GM12865 (cell line): ENCODE results near the gene NAGLU.

Experiments used
- DNase-seq: peaks from one replicate; pipeline ENCODE4 v3.0.0; 2010; ENCODE audit warnings: low read depth
- H3K4me3 ChIP-seq: 2 replicates; pipeline ENCODE4 v1.5.1; 2011; ENCODE audit warnings: mild to moderate bottlenecking, low read depth, low read length, control low read depth
- TF ChIP-seq, protein P1 (sequence below): IDR thresholded peaks from 2 replicates; pipeline ENCODE4 v1.5.1; 2011; ENCODE audit warnings: low read length, control low read depth, low read depth, inconsistent platforms; ENCODE audit not compliant: insufficient read depth; ENCODE audit errors: missing control alignments

The NAGLU gene

DNA sequence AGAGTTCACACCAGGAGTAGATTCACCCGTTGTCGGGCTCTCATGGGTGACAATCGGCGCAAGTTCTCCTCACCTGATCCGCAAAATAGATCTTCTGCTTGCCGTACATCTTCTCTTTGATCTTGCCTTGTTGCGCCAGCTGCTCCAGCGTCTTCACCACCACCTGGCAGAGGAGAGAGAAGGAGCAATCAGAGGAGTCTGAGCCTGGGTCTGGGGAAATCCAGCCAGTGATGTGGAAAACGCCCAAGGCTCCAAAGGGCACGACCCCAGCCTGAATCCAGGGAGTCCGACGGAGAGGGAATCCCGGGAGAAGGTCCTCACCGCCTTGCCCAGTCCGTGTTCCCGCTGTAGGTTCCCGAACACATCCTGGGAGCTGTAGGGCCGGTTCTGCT is 41.1 kb downstream of the NAGLU start:
- TF ChIP-seq, protein P1, sequence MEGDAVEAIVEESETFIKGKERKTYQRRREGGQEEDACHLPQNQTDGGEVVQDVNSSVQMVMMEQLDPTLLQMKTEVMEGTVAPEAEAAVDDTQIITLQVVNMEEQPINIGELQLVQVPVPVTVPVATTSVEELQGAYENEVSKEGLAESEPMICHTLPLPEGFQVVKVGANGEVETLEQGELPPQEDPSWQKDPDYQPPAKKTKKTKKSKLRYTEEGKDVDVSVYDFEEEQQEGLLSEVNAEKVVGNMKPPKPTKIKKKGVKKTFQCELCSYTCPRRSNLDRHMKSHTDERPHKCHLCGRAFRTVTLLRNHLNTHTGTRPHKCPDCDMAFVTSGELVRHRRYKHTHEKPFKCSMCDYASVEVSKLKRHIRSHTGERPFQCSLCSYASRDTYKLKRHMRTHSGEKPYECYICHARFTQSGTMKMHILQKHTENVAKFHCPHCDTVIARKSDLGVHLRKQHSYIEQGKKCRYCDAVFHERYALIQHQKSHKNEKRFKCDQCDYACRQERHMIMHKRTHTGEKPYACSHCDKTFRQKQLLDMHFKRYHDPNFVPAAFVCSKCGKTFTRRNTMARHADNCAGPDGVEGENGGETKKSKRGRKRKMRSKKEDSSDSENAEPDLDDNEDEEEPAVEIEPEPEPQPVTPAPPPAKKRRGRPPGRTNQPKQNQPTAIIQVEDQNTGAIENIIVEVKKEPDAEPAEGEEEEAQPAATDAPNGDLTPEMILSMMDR, result no peak
- peak; percentile 35 for DNase-seq
- H3K4me3 ChIP-seq, result peak overlapping the region; percentile 79

DNA sequence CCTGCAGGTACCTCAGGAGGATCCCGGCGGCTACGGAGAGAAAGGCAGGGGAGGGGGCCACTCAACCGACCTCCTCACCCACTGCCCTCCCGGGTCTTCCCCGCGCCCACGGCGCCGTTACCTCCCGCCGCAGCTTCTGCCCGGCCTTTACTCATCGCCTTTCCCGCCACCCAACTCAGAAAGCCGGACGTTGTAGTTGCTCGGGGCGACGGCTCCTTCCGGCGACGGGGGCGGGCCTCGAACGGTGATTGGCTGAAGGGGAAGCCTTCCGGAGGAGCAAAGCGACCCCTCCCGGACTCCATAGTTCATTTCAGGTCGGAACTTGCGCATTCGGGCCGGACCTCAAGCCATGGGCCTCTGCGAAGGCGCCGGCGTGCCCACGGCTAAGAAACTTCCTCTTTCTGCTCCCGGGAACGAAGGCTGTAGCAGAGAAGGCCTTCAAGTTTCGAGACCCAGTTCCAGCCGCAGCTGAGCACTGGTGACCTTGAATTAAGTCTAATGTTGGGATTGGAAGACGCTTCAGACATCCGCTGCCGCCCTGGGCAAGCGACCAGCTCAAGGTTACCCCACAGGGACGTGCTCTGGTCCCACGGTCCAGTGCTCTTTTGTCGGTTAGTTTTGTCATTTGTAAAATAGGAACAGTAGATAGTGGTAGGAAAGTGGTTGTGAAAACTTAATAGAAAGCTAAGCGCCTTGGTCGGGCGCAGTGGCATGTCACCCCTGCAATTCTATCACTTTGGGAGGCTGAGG is 41.7 kb downstream of the NAGLU start, which contains the start of gene PSMC3IP:
Gene PSMC3IP, minus strand, starts transcription at position 198 of the 750 bp plus-strand sequence. Its CDS starts 43 bp downstream, at position 155.
- peak; percentile 97 for DNase-seq
- TF ChIP-seq, protein P1, result peak; percentile 58
- peak within 1 kb of the TSS; percentile 79 for H3K4me3 ChIP-seq

DNA sequence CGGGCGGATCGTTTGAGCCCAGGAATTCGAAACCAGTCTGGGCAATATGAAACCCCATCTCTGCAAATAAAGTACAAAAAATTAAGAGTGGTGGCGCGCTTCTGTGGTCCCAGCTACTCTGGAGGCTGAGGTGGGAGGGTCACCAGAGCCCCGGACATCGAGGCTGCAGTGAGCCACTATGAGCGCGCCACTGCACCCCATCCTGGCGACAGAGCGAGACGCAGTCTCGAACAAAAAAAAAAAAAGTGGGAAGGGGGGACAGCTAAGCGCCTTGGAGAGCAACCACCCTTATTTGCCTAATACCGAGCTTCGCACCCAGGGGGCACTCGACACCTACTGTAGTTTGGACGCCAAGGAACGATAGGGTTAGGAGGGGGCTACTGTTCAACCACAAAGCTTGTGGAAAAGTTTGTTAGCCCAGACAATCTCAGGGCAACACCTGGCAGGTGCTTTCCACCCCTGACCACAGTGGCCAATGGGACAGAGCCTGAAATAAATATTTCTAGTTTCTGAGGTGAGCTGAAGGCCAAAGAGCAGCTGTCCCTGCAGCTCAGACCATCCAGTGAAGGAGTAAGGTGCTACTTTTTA is 42.3 kb downstream of the NAGLU start:
- TF ChIP-seq, protein P1, result peak; percentile 79
- H3K4me3 ChIP-seq, result peak overlapping the region; percentile 79
- peak; percentile 97 for DNase-seq

DNA sequence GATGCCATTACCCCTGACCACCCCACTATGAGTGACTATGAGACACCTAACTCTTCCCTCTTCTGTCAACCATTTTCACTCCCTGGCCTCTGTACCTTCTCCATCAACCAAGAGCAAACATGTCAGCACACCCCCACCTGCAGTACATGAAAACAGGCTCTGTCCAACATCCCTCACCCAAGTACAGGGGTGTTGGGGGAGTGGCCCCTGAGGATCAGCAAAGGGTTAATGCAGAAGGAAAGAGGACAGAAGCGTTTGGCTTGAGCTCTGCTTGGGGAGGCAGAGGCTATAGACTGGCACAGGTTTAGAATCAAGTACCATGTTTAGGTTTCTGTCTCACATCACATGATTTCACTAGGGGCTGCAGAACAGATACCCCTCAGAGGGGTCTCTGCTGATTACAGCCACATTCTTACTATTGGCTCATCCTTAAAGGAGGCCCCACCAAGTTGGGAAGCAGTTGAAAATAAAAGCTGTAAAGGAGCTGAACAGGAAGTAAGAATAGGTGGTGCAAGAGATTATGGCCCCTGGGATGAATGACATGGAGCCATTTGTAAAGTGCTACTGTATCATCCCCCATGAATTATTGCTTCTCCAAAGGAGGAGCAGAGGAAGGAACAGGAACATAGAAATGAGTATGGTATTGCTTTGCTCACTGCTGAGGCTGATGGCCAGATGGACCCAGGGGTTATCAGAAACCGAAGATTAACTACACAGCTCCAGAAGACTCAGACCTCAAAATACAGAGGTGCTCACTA is 43.9 kb downstream of the NAGLU start:
- DNase-seq, result no peak
- H3K4me3 ChIP-seq, result no peak overlapping the region
- TF ChIP-seq, protein P1, result no peak

DNA sequence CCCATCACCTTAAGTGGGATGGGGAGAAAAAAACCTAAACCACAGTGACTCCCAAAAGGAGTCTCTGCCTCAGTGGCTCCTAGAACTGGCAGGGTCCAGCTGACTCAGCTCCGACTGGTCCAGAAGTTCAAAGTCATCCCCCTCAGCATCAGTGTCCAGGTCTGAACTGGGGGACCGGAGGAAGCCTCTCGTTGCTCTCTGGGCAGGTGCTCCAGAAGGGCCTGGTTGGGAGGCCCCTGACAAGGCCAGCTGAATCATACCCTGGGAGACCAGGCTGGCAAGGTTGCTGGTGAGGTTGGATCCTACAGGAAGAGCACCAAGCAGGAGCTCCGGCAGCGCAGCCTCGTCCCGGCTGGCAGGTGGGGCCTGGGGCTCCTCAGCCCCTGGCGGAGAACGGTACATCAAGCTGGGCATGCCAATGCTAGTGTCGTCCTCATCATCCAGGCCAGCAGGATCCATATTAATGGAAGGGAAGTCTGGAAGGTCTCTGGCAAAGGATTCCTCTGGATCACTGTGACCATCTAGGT is 45.8 kb downstream of the NAGLU start:
- no peak overlapping the region for H3K4me3 ChIP-seq
- DNase-seq, result no peak
- TF ChIP-seq, protein P1, result no peak

DNA sequence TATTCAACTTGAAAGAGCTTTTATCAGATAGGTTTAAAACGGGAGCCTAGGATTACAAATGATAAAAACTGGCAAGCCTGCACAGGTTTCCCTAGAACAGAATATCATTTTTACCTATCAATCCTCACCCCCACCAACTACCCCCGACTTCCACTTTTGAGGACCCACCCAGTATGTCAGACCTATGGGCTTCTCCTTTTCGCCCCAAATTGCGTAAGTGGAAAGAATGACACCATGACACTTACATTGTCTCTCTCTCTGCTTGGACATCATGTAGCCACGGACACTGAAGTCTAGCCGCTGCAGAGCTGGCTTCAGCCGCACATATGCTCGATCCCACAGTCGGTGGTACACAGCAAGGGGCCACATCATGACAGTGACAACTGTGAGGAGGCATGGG is 48.8 kb downstream of the NAGLU start:
- DNase-seq, result no peak
- TF ChIP-seq, protein P1, result no peak
- no peak overlapping the region for H3K4me3 ChIP-seq
